Measurements from ENCODE around the gene ABCG1. TPM values are rescaled to one million over a fixed set of nuclear protein-coding genes. Genes with fewer than 3 reads are reported as not detected.

ABCG1 gene
- total and polyA plus RNA-seq, 11 donors: 3.3 to 25.3 (median 13.5) TPM

- DNase-seq: no peak
- TF ChIP-seq POLR2A (IDR thresholded peaks at IDR 0.05) (no peak), CTCF (IDR thresholded peaks at IDR 0.05) (no peak)
- H3K27ac ChIP-seq: no peak overlapping the region
- H3K9me3 ChIP-seq: no peaks in the 10 kb centered on the region
- H3K4me3 ChIP-seq: no peak overlapping the region
- H3K27me3 ChIP-seq: no peaks in the 10 kb centered on the region
- intact Hi-C loops (cut with DNase I): no loop called here
- peaks cover 0 to 62% (median 28%) of the 10 kb centered on the region in 9 donors for H3K36me3 ChIP-seq
- WGBS, 4 donors: 90 to 96% (median 91%) methylated on average over 9 to 12 of the region's 12 CpGs
- no peak for ATAC-seq
- H3K4me1 ChIP-seq: no peaks in the 10 kb centered on the region
Measured at GRCh38 chr21:42282715-42283114, 63.8 kb downstream of the ABCG1 start.

GRCh38 chr21:42285569-42286245 lies 66.8 kb downstream of the ABCG1 start:
- no peak for DNase-seq
- no peaks in the 10 kb centered on the region for H3K27me3 ChIP-seq
- intact Hi-C loops (cut with DNase I): no loop called here
- 89 to 94% (median 91%) methylated on average over 13 of the region's 13 CpGs for WGBS, 4 donors
- no peak overlapping the region for H3K4me3 ChIP-seq
- H3K36me3 ChIP-seq: peaks cover 0 to 66% (median 56%) of the 10 kb centered on the region in 9 donors
- H3K9me3 ChIP-seq: no peaks in the 10 kb centered on the region
- TF ChIP-seq CTCF (IDR thresholded peaks at IDR 0.05) (no peak), POLR2A (IDR thresholded peaks at IDR 0.05) (no peak)
- no peak for ATAC-seq
- peaks cover 0 to 5% (median 0%) of the 10 kb centered on the region in 12 donors for H3K4me1 ChIP-seq
- no peak overlapping the region for H3K27ac ChIP-seq

GRCh38 chr21:42286416-42286815 lies 67.5 kb downstream of the ABCG1 start:
- Histone ChIP-seq H3K4me1 (peaks cover 0 to 8% (median 0%) of the 10 kb centered on the region in 12 donors), H3K4me3 (no peak overlapping the region), H3K36me3 (peaks cover 0 to 71% (median 59%) of the 10 kb centered on the region in 9 donors), H3K27me3 (no peaks in the 10 kb centered on the region), H3K27ac (no peak overlapping the region), H3K9me3 (no peaks in the 10 kb centered on the region)
- WGBS, 4 donors: 85 to 92% (median 90%) methylated on average over 12 of the region's 12 CpGs
- TF ChIP-seq CTCF (IDR thresholded peaks at IDR 0.05) (no peak), POLR2A (IDR thresholded peaks at IDR 0.05) (no peak)
- DNase-seq (no peak), ATAC-seq (no peak)
- intact Hi-C loops (cut with DNase I): no loop called here

GRCh38 chr21:42287193-42288083 lies 68.5 kb downstream of the ABCG1 start:
- ATAC-seq (no peak), DNase-seq (no peak)
- peaks cover 0 to 75% (median 57%) of the 10 kb centered on the region in 9 donors for H3K36me3 ChIP-seq
- no peak for TF ChIP-seq POLR2A (IDR thresholded peaks at IDR 0.05)
- no peak for TF ChIP-seq CTCF (IDR thresholded peaks at IDR 0.05)
- WGBS, 4 donors: 90 to 94% (median 93%) methylated on average over 35 to 36 of the region's 36 CpGs
- no peaks in the 10 kb centered on the region for H3K9me3 ChIP-seq
- no peaks in the 10 kb centered on the region for H3K27me3 ChIP-seq
- intact Hi-C loops (cut with DNase I): no loop called here
- H3K4me3 ChIP-seq: no peak overlapping the region
- no peak overlapping the region for H3K27ac ChIP-seq
- peaks cover 0 to 8% (median 0%) of the 10 kb centered on the region in 12 donors for H3K4me1 ChIP-seq

All from heart left ventricle (tissue), 16 donors.